HepG2 (cell line): ENCODE results near the gene BPHL. TPM values are rescaled to one million over a fixed set of nuclear protein-coding genes. Genes with fewer than 3 reads are reported as not detected.

Experiments
- ARNTL ChIP-seq: sonication (generic); formaldehyde crosslinking; IDR thresholded peaks from 2 replicates; pipeline ENCODE4 v1.4.0; 2020; ENCODE audit warnings: mild to moderate bottlenecking, missing genetic modification reagents
- ATF1 ChIP-seq: IDR thresholded peaks from 2 replicates; pipeline ENCODE4 v1.6.1; 2016; ENCODE audit warnings: mild to moderate bottlenecking, control low read depth
- CEBPG ChIP-seq: IDR thresholded peaks from 2 replicates; pipeline ENCODE4 v1.6.1; 2016
- CHCHD3 ChIP-seq: sonication (generic); formaldehyde crosslinking; IDR thresholded peaks from 2 replicates; pipeline ENCODE4 v1.8.0; 2022; ENCODE audit warnings: mild to moderate bottlenecking, missing genetic modification reagents, moderate library complexity
- ERF ChIP-seq: IDR thresholded peaks from 2 replicates; pipeline ENCODE4 v1.6.1; 2018; ENCODE audit warnings: missing biosample characterization, missing genetic modification reagents
- FOXJ3 ChIP-seq: sonication (generic); formaldehyde crosslinking; IDR thresholded peaks from 2 replicates; pipeline ENCODE4 v1.4.0; 2020; ENCODE audit warnings: missing genetic modification reagents, mild to moderate bottlenecking, borderline replicate concordance
- IKZF4 ChIP-seq: sonication (generic); formaldehyde crosslinking; IDR thresholded peaks from 2 replicates; pipeline ENCODE4 v1.5.1; 2020; ENCODE audit warnings: borderline replicate concordance, mild to moderate bottlenecking, low read depth, missing genetic modification reagents; ENCODE audit errors: not compliant biosample characterization
- MAFG ChIP-seq: sonication (generic); formaldehyde crosslinking; IDR thresholded peaks from 2 replicates; pipeline ENCODE4 v1.5.1; 2020; ENCODE audit warnings: mild to moderate bottlenecking, missing genetic modification reagents
- NAIF1 ChIP-seq: sonication (generic); formaldehyde crosslinking; IDR thresholded peaks from 2 replicates; pipeline ENCODE4 v1.5.0; 2020; ENCODE audit warnings: mild to moderate bottlenecking, missing genetic modification reagents, borderline replicate concordance
- NCOA2 ChIP-seq: sonication (generic); formaldehyde crosslinking; IDR thresholded peaks from 2 replicates; pipeline ENCODE4 v1.8.0; 2022; ENCODE audit warnings: inconsistent platforms
- NFIC ChIP-seq: IDR thresholded peaks from 2 replicates; pipeline ENCODE4 v1.6.1; 2012; ENCODE audit warnings: mild to moderate bottlenecking, low read length, inconsistent platforms
- PTBP1 ChIP-seq: fragments of 200-400 bp; formaldehyde crosslinking; IDR thresholded peaks from 2 replicates; pipeline ENCODE4 v1.6.1; 2018; ENCODE audit warnings: low read length, low read depth; ENCODE audit not compliant: poor library complexity, severe bottlenecking
- RBM22 ChIP-seq: fragments of 200-400 bp; formaldehyde crosslinking; optimal IDR thresholded peaks from 2 replicates; pipeline ENCODE3; 2017; ENCODE audit warnings: mild to moderate bottlenecking, low read length, moderate library complexity
- SCMH1 ChIP-seq: sonication (generic); formaldehyde crosslinking; IDR thresholded peaks from 2 replicates; pipeline ENCODE4 v1.9.0; 2021; ENCODE audit warnings: missing genetic modification reagents, mild to moderate bottlenecking, borderline replicate concordance
- SRSF9 ChIP-seq: fragments of 200-400 bp; formaldehyde crosslinking; IDR thresholded peaks from 2 replicates; pipeline ENCODE4 v1.6.1; 2018; ENCODE audit warnings: borderline replicate concordance, mild to moderate bottlenecking, low read depth, low read length; ENCODE audit not compliant: insufficient read depth, poor library complexity, severe bottlenecking
- ZFP91 ChIP-seq: sonication (generic); formaldehyde crosslinking; IDR thresholded peaks from 2 replicates; pipeline ENCODE4 v1.9.0; 2022; ENCODE audit warnings: missing genetic modification reagents, mild to moderate bottlenecking, borderline replicate concordance
- ZKSCAN8 ChIP-seq: IDR thresholded peaks from 2 replicates; pipeline ENCODE4 v1.6.1; 2016; ENCODE audit warnings: borderline replicate concordance, missing genetic modification reagents, missing compliant biosample characterization
- ZNF350 ChIP-seq: sonication (generic); formaldehyde crosslinking; IDR thresholded peaks from 2 replicates; pipeline ENCODE4 v1.4.0; 2020; ENCODE audit warnings: mild to moderate bottlenecking, low read depth, missing genetic modification reagents, borderline replicate concordance
- ZNF431 ChIP-seq: sonication (generic); formaldehyde crosslinking; IDR thresholded peaks from 2 replicates; pipeline ENCODE4 v1.9.0; 2022; ENCODE audit warnings: missing genetic modification reagents, low read depth, mild to moderate bottlenecking, borderline replicate concordance
- ZNF460 ChIP-seq: sonication (generic); formaldehyde crosslinking; IDR thresholded peaks from 2 replicates; pipeline ENCODE4 v1.5.1; 2020; ENCODE audit warnings: missing genetic modification reagents, mild to moderate bottlenecking, borderline replicate concordance
- ZNF775 ChIP-seq: sonication (generic); formaldehyde crosslinking; IDR thresholded peaks from 2 replicates; pipeline ENCODE4 v1.4.0; 2020; ENCODE audit warnings: missing genetic modification reagents, mild to moderate bottlenecking, moderate library complexity, borderline replicate concordance
- polyA plus RNA-seq, 8 experiments: library from polyadenylated mRNA; depleted of rRNA in 3 of 8; stranded (reverse) in 7 of 8; unstranded in 1 of 8; fragments of >200 nt; fragmentation: Illumina TruSeq in 4 of 8; extraction: Trizol in 4 of 8; gene quantifications; 2 replicates each; pipeline versions ENCODE4 v1.2.1 to v1.2.3, GENCODE V29; 2011 to 2016; ENCODE audit warnings: low read depth in 4 of 8, missing spikeins in 1 of 8, mixed read lengths in 1 of 8; ENCODE audit not compliant: insufficient read depth in 1 of 8
- total RNA-seq, 5 experiments: library from RNA; depleted of rRNA; stranded (reverse); fragments of >200 nt; fragmentation: Illumina TruSeq; extraction: Trizol; gene quantifications; 2 replicates each; pipeline ENCODE4 v1.2.3, GENCODE V29; 2016; ENCODE audit warnings: low read depth in 1 of 5
- TF ChIP-seq, protein P1 (sequence below): sonication (generic); formaldehyde crosslinking; conservative IDR thresholded peaks from 2 replicates; pipeline ENCODE4 v1.4.0; 2020; ENCODE audit warnings: missing genetic modification reagents
- TF ChIP-seq, protein P2 (sequence below): IDR thresholded peaks from 2 replicates; pipeline ENCODE4 v1.6.1; 2012; ENCODE audit warnings: low read depth, low read length, improper control_type of control experiment

BPHL gene
- total and polyA plus RNA-seq, 2 of the 13 experiments (the other 11 are each of a cell fraction or from before 2014, with no cell fraction given), result 37.8 to 39.5 TPM

DNA sequence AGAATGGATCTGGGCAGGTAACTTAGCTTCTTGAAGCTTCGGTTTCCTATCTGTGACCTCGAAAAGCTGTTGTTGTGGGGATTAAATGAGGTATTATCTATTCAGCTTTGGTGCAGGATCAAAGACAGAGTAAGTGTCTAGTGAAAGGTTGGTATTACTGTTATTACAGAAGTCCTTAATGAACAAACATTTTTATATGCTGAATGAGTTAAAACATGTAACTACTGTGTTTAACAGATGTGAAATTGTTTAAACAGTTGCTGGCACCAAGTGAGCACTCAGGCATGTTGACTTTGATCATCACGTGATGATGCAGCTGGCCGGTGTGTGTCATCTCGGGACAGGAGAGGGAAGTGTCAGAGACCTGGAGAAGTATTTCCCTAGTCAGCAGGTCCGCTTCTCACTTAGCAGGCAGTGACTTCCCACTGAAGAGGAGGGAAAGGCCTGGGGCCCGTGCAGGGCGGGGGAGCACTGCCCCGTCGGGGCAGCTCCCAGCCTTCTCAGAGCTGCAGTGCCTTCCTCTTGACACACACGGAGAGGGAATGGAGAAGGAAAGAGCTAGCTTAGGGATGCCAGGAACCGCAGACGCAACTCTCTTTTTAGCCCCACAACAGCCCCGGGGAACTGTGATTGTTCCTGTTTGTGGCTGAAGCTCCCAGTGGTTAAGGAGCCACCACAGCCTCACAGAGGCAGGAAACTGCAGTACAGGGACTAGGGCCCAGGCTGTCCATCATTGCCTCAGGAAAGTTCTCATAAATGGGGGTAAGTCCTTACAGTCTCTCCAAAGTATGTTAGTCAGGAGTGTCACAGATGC lies 20.8 kb downstream of the BPHL start (continued):
- TF ChIP-seq NCOA2 (CRISPR knock-in tag) (peak; percentile 91), ZNF431 (CRISPR knock-in tag) (no peak; the same call in 1 of the 2 replicates), ZNF775 (CRISPR knock-in tag) (0 out of 2 replicates have a peak, but pooled peaks have one; percentile 60), ZFP91 (CRISPR knock-in tag) (peak; percentile 81), NAIF1 (CRISPR knock-in tag) (no peak), ERF (CRISPR knock-in tag) (peak; percentile 96), SCMH1 (CRISPR knock-in tag) (no peak), SRSF9 (no peak), FOXJ3 (CRISPR knock-in tag) (peak; percentile 94; the same call in 1 of the 2 replicates), CEBPG (CRISPR knock-in tag) (peak; percentile 77), ZNF350 (peak; percentile 93; the same call in 1 of the 2 replicates), IKZF4 (CRISPR knock-in tag) (peak; percentile 68), CHCHD3 (CRISPR knock-in tag) (no peak), MAFG (CRISPR knock-in tag) (no peak), ATF1 (peak; percentile 34), RBM22 (no peak), ZKSCAN8 (CRISPR knock-in tag) (peak; percentile 80; the same call in 1 of the 2 replicates), NFIC (peak; percentile 65), ZNF460 (CRISPR knock-in tag) (no peak; the same call in 1 of the 2 replicates), PTBP1 (no peak), ARNTL (CRISPR knock-in tag) (peak; percentile 60; the same call in 1 of the 2 replicates)
- TF ChIP-seq, protein P1, sequence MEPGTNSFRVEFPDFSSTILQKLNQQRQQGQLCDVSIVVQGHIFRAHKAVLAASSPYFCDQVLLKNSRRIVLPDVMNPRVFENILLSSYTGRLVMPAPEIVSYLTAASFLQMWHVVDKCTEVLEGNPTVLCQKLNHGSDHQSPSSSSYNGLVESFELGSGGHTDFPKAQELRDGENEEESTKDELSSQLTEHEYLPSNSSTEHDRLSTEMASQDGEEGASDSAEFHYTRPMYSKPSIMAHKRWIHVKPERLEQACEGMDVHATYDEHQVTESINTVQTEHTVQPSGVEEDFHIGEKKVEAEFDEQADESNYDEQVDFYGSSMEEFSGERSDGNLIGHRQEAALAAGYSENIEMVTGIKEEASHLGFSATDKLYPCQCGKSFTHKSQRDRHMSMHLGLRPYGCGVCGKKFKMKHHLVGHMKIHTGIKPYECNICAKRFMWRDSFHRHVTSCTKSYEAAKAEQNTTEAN (CRISPR knock-in tag), result peak; percentile 93
- TF ChIP-seq, protein P2, sequence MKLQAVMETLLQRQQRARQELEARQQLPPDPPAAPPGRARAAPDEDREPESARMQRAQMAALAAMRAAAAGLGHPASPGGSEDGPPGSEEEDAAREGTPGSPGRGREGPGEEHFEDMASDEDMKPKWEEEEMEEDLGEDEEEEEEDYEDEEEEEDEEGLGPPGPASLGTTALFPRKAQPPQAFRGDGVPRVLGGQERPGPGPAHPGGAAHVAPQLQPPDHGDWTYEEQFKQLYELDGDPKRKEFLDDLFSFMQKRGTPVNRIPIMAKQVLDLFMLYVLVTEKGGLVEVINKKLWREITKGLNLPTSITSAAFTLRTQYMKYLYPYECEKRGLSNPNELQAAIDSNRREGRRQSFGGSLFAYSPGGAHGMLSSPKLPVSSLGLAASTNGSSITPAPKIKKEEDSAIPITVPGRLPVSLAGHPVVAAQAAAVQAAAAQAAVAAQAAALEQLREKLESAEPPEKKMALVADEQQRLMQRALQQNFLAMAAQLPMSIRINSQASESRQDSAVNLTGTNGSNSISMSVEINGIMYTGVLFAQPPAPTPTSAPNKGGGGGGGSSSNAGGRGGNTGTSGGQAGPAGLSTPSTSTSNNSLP, result peak; percentile 74
